Measurements from ENCODE around the gene SP4. TPM values are rescaled to one million over a fixed set of nuclear protein-coding genes. Genes with fewer than 3 reads are reported as not detected.

SP4 gene
- total RNA-seq, 4 donors from 2014 or later: 6.7 to 13.4 (median 9.5) TPM

GRCh38 chr7:21538936-21539495 lies 111.1 kb downstream of the SP4 start:
- H3K27me3 ChIP-seq: peaks cover 14% of the 10 kb centered on the region
- WGBS, 2 donors (ENCODE audit: low coverage in 1 of 2): 20 to 90% methylated on average over 1 to 3 of the region's 3 CpGs
- H3K9me3 ChIP-seq: no peaks in the 10 kb centered on the region
- no peak for ATAC-seq
- H3K36me3 ChIP-seq: no peaks in the 10 kb centered on the region
- H3K4me3 ChIP-seq: no peak overlapping the region
- no peak for TF ChIP-seq EP300 (IDR thresholded peaks at IDR 0.05)
- no peak for TF ChIP-seq POLR2AphosphoS5 (IDR thresholded peaks at IDR 0.05)
- TF ChIP-seq CTCF (IDR thresholded peaks at IDR 0.05): no peak
- TF ChIP-seq POLR2A (IDR thresholded peaks at IDR 0.05): no peak
- H3K27ac ChIP-seq: no peak overlapping the region
- H3K4me1 ChIP-seq: peaks cover 0 to 15% (median 5%) of the 10 kb centered on the region in 3 donors

GRCh38 chr7:21542891-21543527 lies 115.1 kb downstream of the SP4 start, which contains the start of gene DNAH11:
DNAH11 (plus strand) TSS chr7:21543039; CDS start chr7:21543246, 207 bp downstream.
- no CpG with 5 or more reads among the region's 66 CpGs for whole genome bisulfite sequencing, 2 donors (ENCODE audit: low coverage in 1 of 2)
- no peaks in the 10 kb centered on the region for H3K36me3 ChIP-seq
- peak within 1 kb of the TSS; percentile 52 to 72 for H3K4me3 ChIP-seq
- H3K27ac ChIP-seq: peak within 1 kb of the TSS; percentile 40 to 80 (median 60)
- TF ChIP-seq POLR2AphosphoS5 (IDR thresholded peaks at IDR 0.05) (no peak), CTCF (IDR thresholded peaks at IDR 0.05) (peak in 1 of 4 experiments; percentile 27), POLR2A (IDR thresholded peaks at IDR 0.05) (peak; percentile 14 to 29), EP300 (IDR thresholded peaks at IDR 0.05) (no peak)
- peak; percentile 86 for ATAC-seq
- H3K4me1 ChIP-seq: peaks cover 0 to 31% (median 5%) of the 10 kb centered on the region in 3 donors
- peaks cover 14% of the 10 kb centered on the region for H3K27me3 ChIP-seq
- H3K9me3 ChIP-seq: no peaks in the 10 kb centered on the region

GRCh38 chr7:21543528-21544302 lies 115.8 kb downstream of the SP4 start:
- no peak for TF ChIP-seq POLR2A (IDR thresholded peaks at IDR 0.05)
- TF ChIP-seq EP300 (IDR thresholded peaks at IDR 0.05): no peak
- TF ChIP-seq CTCF (IDR thresholded peaks at IDR 0.05): no peak
- no peak for TF ChIP-seq POLR2AphosphoS5 (IDR thresholded peaks at IDR 0.05)
- Histone ChIP-seq H3K4me1 (peaks cover 0 to 31% (median 5%) of the 10 kb centered on the region in 3 donors), H3K9me3 (no peaks in the 10 kb centered on the region), H3K27me3 (peaks cover 14% of the 10 kb centered on the region), H3K36me3 (no peaks in the 10 kb centered on the region), H3K27ac (peak overlapping the region; percentile 40 to 80 (median 60)), H3K4me3 (peak overlapping the region; percentile 52 to 72)
- peak; percentile 59 for ATAC-seq
- WGBS, 2 donors (ENCODE audit: low coverage in 1 of 2): 7 to 15% methylated on average over 9 to 15 of the region's 31 CpGs

- Histone ChIP-seq H3K27me3 (peaks cover 14% of the 10 kb centered on the region), H3K4me3 (peak overlapping the region; percentile 52 to 72), H3K4me1 (peaks cover 0 to 31% (median 5%) of the 10 kb centered on the region in 3 donors), H3K36me3 (no peaks in the 10 kb centered on the region), H3K27ac (peak overlapping the region; percentile 39 to 80 (median 60)), H3K9me3 (no peaks in the 10 kb centered on the region)
- ATAC-seq: no peak
- no peak for TF ChIP-seq POLR2A (IDR thresholded peaks at IDR 0.05)
- TF ChIP-seq POLR2AphosphoS5 (IDR thresholded peaks at IDR 0.05): no peak
- no peak for TF ChIP-seq CTCF (IDR thresholded peaks at IDR 0.05)
- TF ChIP-seq EP300 (IDR thresholded peaks at IDR 0.05): no peak
- WGBS, 2 donors (ENCODE audit: low coverage in 1 of 2): 24 to 43% methylated on average over 2 to 3 of the region's 3 CpGs
These were observed 116.4 kb downstream of the SP4 start for GRCh38 chr7:21544303-21544656.

All from gastroesophageal sphincter (tissue), 4 donors.